ENCODE data around the gene ABCC10.

Gene ABCC10

DNA sequence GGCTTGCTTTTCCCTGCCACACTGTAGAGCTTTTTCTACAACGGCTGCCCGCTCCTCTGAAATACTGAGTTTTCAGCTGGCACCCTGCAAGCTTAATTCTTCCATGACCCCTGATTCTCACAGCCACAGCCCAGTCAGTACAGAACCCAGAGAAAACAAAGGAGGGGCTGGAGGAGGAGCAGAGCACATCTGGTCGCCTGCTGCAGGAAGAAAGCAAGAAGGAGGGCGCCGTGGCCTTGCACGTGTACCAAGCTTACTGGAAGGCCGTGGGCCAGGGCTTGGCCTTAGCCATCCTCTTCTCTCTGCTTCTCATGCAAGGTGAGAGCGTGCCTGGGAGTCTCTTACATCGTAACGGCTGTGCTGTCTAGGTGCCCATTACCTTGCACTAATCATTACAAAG is 16.7 kb downstream of the ABCC10 start:
- Histone ChIP-seq H3K79me2 (ENCODE audit: insufficient read depth, low read length) (no peaks in the 10 kb centered on the region), H3K4me2 (ENCODE audit: low read depth, low read length, poor library complexity, severe bottlenecking) (no peak overlapping the region), H3K27me3 (ENCODE audit: insufficient read depth, low read length, poor library complexity, severe bottlenecking) (no peaks in the 10 kb centered on the region), H3K9me3 (ENCODE audit: insufficient read depth, low read depth, low read length) (no peaks in the 10 kb centered on the region), H3K36me3 (ENCODE audit: insufficient read depth, low read length) (no peaks in the 10 kb centered on the region), H3F3A (ENCODE audit: low read depth) (no peaks in the 10 kb centered on the region), H3K4me1 (ENCODE audit: insufficient read depth, low read length, poor library complexity, severe bottlenecking) (no peaks in the 10 kb centered on the region), H4K20me1 (ENCODE audit: insufficient read depth, low read length, poor library complexity, severe bottlenecking) (no peaks in the 10 kb centered on the region), H3K9me2 (replicated peaks; ENCODE audit: low read depth, low read length) (no peaks in the 10 kb centered on the region), H2AFZ (ENCODE audit: low read length) (no peak overlapping the region), H3K9ac (ENCODE audit: low read depth, low read length, poor library complexity, severe bottlenecking) (no peak overlapping the region), H3K4me3 (ENCODE audit: low read length, poor library complexity, severe bottlenecking) (no peak overlapping the region)
- TF ChIP-seq, protein P1, sequence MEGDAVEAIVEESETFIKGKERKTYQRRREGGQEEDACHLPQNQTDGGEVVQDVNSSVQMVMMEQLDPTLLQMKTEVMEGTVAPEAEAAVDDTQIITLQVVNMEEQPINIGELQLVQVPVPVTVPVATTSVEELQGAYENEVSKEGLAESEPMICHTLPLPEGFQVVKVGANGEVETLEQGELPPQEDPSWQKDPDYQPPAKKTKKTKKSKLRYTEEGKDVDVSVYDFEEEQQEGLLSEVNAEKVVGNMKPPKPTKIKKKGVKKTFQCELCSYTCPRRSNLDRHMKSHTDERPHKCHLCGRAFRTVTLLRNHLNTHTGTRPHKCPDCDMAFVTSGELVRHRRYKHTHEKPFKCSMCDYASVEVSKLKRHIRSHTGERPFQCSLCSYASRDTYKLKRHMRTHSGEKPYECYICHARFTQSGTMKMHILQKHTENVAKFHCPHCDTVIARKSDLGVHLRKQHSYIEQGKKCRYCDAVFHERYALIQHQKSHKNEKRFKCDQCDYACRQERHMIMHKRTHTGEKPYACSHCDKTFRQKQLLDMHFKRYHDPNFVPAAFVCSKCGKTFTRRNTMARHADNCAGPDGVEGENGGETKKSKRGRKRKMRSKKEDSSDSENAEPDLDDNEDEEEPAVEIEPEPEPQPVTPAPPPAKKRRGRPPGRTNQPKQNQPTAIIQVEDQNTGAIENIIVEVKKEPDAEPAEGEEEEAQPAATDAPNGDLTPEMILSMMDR (conservative IDR thresholded peaks at IDR 0.05; ENCODE audit: low read length): no peak
- TF ChIP-seq EZH2phosphoT487 (IDR thresholded peaks at IDR 0.05; ENCODE audit: borderline replicate concordance): no peak

DNA sequence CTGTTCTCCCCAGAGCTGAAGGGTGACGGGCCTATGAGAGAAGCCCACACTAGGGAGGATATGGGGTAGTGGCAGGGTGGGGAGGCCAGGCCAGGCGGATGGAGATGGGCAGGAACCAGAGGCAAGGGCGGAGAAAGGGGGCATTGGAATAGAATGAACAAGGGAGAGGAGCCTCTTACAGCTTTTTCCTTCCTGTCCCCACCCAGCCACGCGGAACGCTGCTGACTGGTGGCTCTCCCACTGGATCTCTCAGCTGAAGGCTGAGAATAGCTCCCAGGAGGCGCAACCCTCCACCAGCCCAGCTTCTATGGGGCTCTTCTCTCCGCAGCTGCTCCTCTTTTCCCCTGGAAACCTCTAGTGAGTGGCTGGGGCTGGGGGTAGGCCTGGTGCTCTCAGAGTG is 17.2 kb downstream of the ABCC10 start:
- H2AFZ ChIP-seq (ENCODE audit: low read length): no peak overlapping the region
- no peaks in the 10 kb centered on the region for H4K20me1 ChIP-seq (ENCODE audit: insufficient read depth, low read length, poor library complexity, severe bottlenecking)
- H3K9me2 ChIP-seq (replicated peaks; ENCODE audit: low read depth, low read length): no peaks in the 10 kb centered on the region
- TF ChIP-seq, protein P1 (conservative IDR thresholded peaks at IDR 0.05; ENCODE audit: low read length): no peak
- no peak for TF ChIP-seq EZH2phosphoT487 (IDR thresholded peaks at IDR 0.05; ENCODE audit: borderline replicate concordance)
- H3K9ac ChIP-seq (ENCODE audit: low read depth, low read length, poor library complexity, severe bottlenecking): no peak overlapping the region
- H3K4me2 ChIP-seq (ENCODE audit: low read depth, low read length, poor library complexity, severe bottlenecking): no peak overlapping the region
- no peaks in the 10 kb centered on the region for H3K36me3 ChIP-seq (ENCODE audit: insufficient read depth, low read length)
- H3K4me3 ChIP-seq (ENCODE audit: low read length, poor library complexity, severe bottlenecking): no peak overlapping the region
- H3K4me1 ChIP-seq (ENCODE audit: insufficient read depth, low read length, poor library complexity, severe bottlenecking): no peaks in the 10 kb centered on the region
- H3F3A ChIP-seq (ENCODE audit: low read depth): no peaks in the 10 kb centered on the region
- H3K79me2 ChIP-seq (ENCODE audit: insufficient read depth, low read length): no peaks in the 10 kb centered on the region
- no peaks in the 10 kb centered on the region for H3K27me3 ChIP-seq (ENCODE audit: insufficient read depth, low read length, poor library complexity, severe bottlenecking)
- H3K9me3 ChIP-seq (ENCODE audit: insufficient read depth, low read depth, low read length): no peaks in the 10 kb centered on the region

DNA sequence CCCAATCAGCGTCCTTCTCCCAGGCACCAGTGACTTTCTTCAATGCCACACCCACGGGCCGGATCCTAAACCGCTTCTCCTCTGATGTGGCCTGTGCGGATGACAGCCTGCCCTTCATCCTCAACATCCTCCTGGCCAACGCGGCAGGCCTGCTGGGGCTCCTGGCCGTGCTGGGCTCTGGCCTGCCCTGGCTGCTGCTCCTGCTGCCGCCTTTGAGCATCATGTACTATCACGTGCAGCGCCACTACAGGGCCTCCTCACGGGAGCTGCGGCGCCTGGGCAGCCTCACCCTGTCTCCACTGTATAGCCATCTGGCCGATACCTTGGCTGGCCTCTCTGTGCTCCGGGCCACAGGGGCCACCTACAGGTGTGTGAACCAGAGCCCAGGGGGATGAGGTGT is 18.2 kb downstream of the ABCC10 start:
- Histone ChIP-seq H3K4me2 (ENCODE audit: low read depth, low read length, poor library complexity, severe bottlenecking) (no peak overlapping the region), H4K20me1 (ENCODE audit: insufficient read depth, low read length, poor library complexity, severe bottlenecking) (no peaks in the 10 kb centered on the region), H3K9ac (ENCODE audit: low read depth, low read length, poor library complexity, severe bottlenecking) (no peak overlapping the region), H3K27me3 (ENCODE audit: insufficient read depth, low read length, poor library complexity, severe bottlenecking) (no peaks in the 10 kb centered on the region), H3K4me3 (ENCODE audit: low read length, poor library complexity, severe bottlenecking) (no peak overlapping the region), H3K9me3 (ENCODE audit: insufficient read depth, low read depth, low read length) (no peaks in the 10 kb centered on the region), H3F3A (ENCODE audit: low read depth) (no peaks in the 10 kb centered on the region), H3K36me3 (ENCODE audit: insufficient read depth, low read length) (no peaks in the 10 kb centered on the region), H2AFZ (ENCODE audit: low read length) (no peak overlapping the region), H3K79me2 (ENCODE audit: insufficient read depth, low read length) (no peaks in the 10 kb centered on the region), H3K9me2 (replicated peaks; ENCODE audit: low read depth, low read length) (no peaks in the 10 kb centered on the region), H3K4me1 (ENCODE audit: insufficient read depth, low read length, poor library complexity, severe bottlenecking) (no peaks in the 10 kb centered on the region)
- no peak for TF ChIP-seq EZH2phosphoT487 (IDR thresholded peaks at IDR 0.05; ENCODE audit: borderline replicate concordance)
- TF ChIP-seq, protein P1 (conservative IDR thresholded peaks at IDR 0.05; ENCODE audit: low read length): no peak
